ENCODE measurements around the gene MAN1A1. TPM values are rescaled to one million over a fixed set of nuclear protein-coding genes. Genes with fewer than 3 reads are reported as not detected.

MAN1A1 gene
- total RNA-seq, 4 donors from 2014 or later: 52.7 to 123 (median 97.1) TPM

GRCh38 chr6:119174879-119175817 is 174.4 kb downstream of the MAN1A1 start:
- Histone ChIP-seq H3K27me3 (no peaks in the 10 kb centered on the region), H3K9me3 (no peaks in the 10 kb centered on the region), H3K4me1 (no peaks in the 10 kb centered on the region), H3K4me3 (no peak overlapping the region), H3K27ac (no peak overlapping the region), H3K36me3 (peaks cover 0 to 15% (median 5%) of the 10 kb centered on the region in 4 donors)
- DNase-seq: no peak
- in situ Hi-C loops (cut with MboI; ENCODE audit: low pct_ligation_motif_present in 1 of 4, low pct_unique_long_range_greater_than_20kb in 1 of 4, low sequenced_read_pairs in 3 of 4) (no loop called here), intact Hi-C loops (cut with DNase I; ENCODE audit: low total_unique reads) (no loop called here)
- TF ChIP-seq EP300 (IDR thresholded peaks at IDR 0.05; ENCODE audit: low read depth) (no peak), CTCF (IDR thresholded peaks at IDR 0.05) (no peak), POLR2AphosphoS5 (IDR thresholded peaks at IDR 0.05) (no peak), POLR2A (IDR thresholded peaks at IDR 0.05) (no peak)
- 85 to 91% methylated on average over 6 to 8 of the region's 8 CpGs for WGBS, 2 donors (ENCODE audit: low coverage in 1 of 2)

- intact Hi-C loops (cut with DNase I; ENCODE audit: low total_unique reads) (no loop called here), in situ Hi-C loops (cut with MboI; ENCODE audit: low pct_ligation_motif_present in 1 of 4, low pct_unique_long_range_greater_than_20kb in 1 of 4, low sequenced_read_pairs in 3 of 4) (no loop called here)
- no peak for TF ChIP-seq EP300 (IDR thresholded peaks at IDR 0.05; ENCODE audit: low read depth)
- TF ChIP-seq CTCF (IDR thresholded peaks at IDR 0.05): no peak
- no peak for TF ChIP-seq POLR2AphosphoS5 (IDR thresholded peaks at IDR 0.05)
- no peak for TF ChIP-seq POLR2A (IDR thresholded peaks at IDR 0.05)
- Histone ChIP-seq H3K4me3 (no peak overlapping the region), H3K27me3 (no peaks in the 10 kb centered on the region), H3K36me3 (peaks cover 0 to 4% (median under 1%) of the 10 kb centered on the region in 4 donors), H3K4me1 (no peaks in the 10 kb centered on the region), H3K27ac (no peak overlapping the region), H3K9me3 (no peaks in the 10 kb centered on the region)
- DNase-seq: no peak
- 81 to 85% methylated on average over 3 of the region's 3 CpGs for WGBS, 2 donors (ENCODE audit: low coverage in 1 of 2)
Measured at GRCh38 chr6:119174085-119174445, 175.5 kb downstream of the MAN1A1 start.

- no peak for DNase-seq
- TF ChIP-seq CTCF (IDR thresholded peaks at IDR 0.05): no peak
- no peak for TF ChIP-seq EP300 (IDR thresholded peaks at IDR 0.05; ENCODE audit: low read depth)
- TF ChIP-seq POLR2A (IDR thresholded peaks at IDR 0.05): no peak
- TF ChIP-seq POLR2AphosphoS5 (IDR thresholded peaks at IDR 0.05): no peak
- no peak overlapping the region for H3K4me3 ChIP-seq
- no peak overlapping the region for H3K27ac ChIP-seq
- WGBS, 2 donors (ENCODE audit: low coverage in 1 of 2): 69 to 77% methylated on average over 5 to 6 of the region's 6 CpGs
- intact Hi-C loops (cut with DNase I; ENCODE audit: low total_unique reads) (no loop called here), in situ Hi-C loops (cut with MboI; ENCODE audit: low pct_ligation_motif_present in 1 of 4, low pct_unique_long_range_greater_than_20kb in 1 of 4, low sequenced_read_pairs in 3 of 4) (no loop called here)
- no peaks in the 10 kb centered on the region for H3K27me3 ChIP-seq
- H3K36me3 ChIP-seq: no peaks in the 10 kb centered on the region
- no peaks in the 10 kb centered on the region for H3K9me3 ChIP-seq
- H3K4me1 ChIP-seq: no peaks in the 10 kb centered on the region
Measured at GRCh38 chr6:119173249-119174084, 176.1 kb downstream of the MAN1A1 start.

- no peaks in the 10 kb centered on the region for H3K4me1 ChIP-seq
- 56 to 72% methylated on average over 2 of the region's 2 CpGs for WGBS, 2 donors (ENCODE audit: low coverage in 1 of 2)
- H3K27ac ChIP-seq: no peak overlapping the region
- intact Hi-C loops (cut with DNase I; ENCODE audit: low total_unique reads): no loop called here
- in situ Hi-C loops (cut with MboI; ENCODE audit: low pct_ligation_motif_present in 1 of 4, low pct_unique_long_range_greater_than_20kb in 1 of 4, low sequenced_read_pairs in 3 of 4): no loop called here
- no peaks in the 10 kb centered on the region for H3K9me3 ChIP-seq
- H3K4me3 ChIP-seq: no peak overlapping the region
- H3K27me3 ChIP-seq: no peaks in the 10 kb centered on the region
- H3K36me3 ChIP-seq: no peaks in the 10 kb centered on the region
- TF ChIP-seq CTCF (IDR thresholded peaks at IDR 0.05) (no peak), EP300 (IDR thresholded peaks at IDR 0.05; ENCODE audit: low read depth) (no peak), POLR2AphosphoS5 (IDR thresholded peaks at IDR 0.05) (no peak), POLR2A (IDR thresholded peaks at IDR 0.05) (no peak)
- no peak for DNase-seq
Measured at GRCh38 chr6:119172824-119173223, 176.7 kb downstream of the MAN1A1 start.

All from transverse colon (tissue), 4 donors.